Loucy (cell line): ENCODE measurements around the gene TXLNB.

Experiments
- CTCF ChIP-seq: fragments of 200-600 bp; sonication (generic); conservative IDR thresholded peaks from 2 replicates; pipeline ENCODE4 v1.5.1; 2014; ENCODE audit warnings: mild to moderate bottlenecking, antibody characterized with exemption, low read length
- EZH2phosphoT487 ChIP-seq: fragments of 200-600 bp; IDR thresholded peaks from 2 replicates; pipeline ENCODE4 v1.6.1; 2018; ENCODE audit warnings: antibody characterized with exemption, mild to moderate bottlenecking, moderate library complexity, borderline replicate concordance

- no peak for TF ChIP-seq CTCF
- TF ChIP-seq EZH2phosphoT487: no peak
These were observed 16.6 kb upstream of the TXLNB start for GRCh38 chr6:139308286-139308916.
